ENCODE measurements around the gene GREB1.

The GREB1 gene

GRCh38 chr2:11507517-11507916 is 26.3 kb upstream of the GREB1 start:
- in situ Hi-C loops (cut with HindIII; ENCODE audit: low sequenced_read_pairs) = no loop called here

DNA sequence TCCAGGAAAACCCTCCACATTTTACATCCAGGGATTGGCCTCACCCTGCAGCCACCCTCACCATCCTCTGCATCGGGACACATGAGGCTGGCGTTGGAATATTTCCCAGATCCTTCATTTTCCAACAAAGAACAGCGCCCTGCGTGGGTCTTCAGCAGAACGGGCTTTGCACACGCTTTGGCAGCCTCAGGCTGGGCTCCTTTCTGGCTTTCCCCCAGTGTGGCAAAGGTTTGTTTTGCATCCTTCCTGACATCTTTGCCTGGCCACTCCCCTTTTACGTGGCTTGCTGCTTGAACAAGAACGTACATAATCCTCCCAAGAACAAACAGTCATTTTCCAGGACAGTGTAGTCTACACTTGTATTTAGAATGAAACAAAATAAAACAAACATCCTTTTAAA is 25.6 kb upstream of the GREB1 start:
- in situ Hi-C loops (cut with HindIII; ENCODE audit: low sequenced_read_pairs) = no loop called here

DNA sequence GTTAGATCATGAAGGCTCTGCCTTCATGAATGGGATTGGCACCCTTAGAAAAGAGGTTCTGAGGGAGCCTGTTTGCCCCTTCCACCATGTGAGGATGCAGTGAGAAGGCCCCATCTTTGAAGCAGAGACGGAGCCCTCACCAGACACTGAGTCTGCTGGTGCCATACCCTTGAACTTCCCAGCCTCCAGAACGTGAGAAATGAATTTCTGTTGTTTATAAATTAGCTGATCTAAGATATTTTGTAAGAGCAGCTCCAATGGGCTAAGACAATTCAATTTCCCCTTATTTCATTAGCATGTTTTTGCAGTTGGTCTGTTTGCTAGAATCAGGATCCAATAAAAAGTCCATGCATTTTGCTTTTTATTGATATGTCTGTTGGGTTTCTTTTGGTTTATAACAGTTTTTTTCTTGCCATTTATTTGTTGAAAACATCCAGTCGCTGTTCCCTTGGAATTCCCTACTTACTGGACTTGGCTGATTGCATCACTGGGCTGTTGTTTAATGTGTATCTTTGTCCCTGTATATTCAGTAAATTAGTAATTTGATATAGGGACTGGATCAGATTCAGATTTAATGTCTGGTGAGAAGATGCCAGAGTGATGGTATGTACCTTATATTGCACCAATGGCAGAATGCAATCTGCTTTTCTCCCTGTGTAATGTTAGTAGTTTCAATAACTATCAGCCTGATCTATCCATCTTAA is 24.0 kb upstream of the GREB1 start:
- in situ Hi-C loops (cut with HindIII; ENCODE audit: low sequenced_read_pairs) = no loop called here

DNA sequence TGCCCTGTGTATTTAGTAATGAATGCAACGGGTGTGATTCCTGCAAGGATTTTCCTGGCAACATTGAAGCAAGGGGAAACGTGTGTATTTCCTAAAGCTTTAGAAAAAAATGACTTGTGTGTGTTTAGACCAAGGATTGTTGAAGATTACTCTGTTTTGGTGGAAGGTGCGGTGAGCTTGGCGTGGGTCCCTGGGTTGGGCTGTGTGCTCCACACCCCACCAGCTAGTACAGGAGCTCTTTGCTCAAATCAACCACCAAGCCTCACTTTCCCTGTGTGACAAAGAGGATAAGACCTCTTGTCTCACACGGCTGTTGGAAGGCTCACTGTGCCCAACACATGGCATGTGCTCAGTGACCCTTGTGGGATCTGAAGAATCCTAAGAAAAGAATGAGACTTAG is 21.4 kb upstream of the GREB1 start:
- in situ Hi-C loops (cut with HindIII; ENCODE audit: low sequenced_read_pairs) = no loop called here

DNA sequence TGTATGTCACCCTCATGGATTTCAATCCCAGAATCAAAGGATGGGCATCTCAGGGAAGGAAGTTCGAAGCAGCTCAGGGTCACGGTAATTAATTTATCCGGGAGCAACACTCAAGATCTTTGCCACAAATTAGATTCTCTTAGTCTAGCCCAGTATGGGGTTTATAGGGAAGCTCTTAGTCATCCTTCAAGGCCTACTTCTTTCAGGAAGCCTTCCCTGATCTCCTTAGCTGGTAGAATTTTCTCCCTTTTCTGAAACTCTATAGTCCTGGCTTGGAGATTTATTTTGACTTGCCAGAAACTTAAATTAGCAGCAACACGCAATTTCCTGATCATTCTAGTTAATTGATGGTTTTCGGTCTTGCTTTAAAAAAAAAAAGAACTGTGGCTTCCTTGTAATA is 20.5 kb upstream of the GREB1 start:
- in situ Hi-C loops (cut with HindIII; ENCODE audit: low sequenced_read_pairs) = no loop called here

DNA sequence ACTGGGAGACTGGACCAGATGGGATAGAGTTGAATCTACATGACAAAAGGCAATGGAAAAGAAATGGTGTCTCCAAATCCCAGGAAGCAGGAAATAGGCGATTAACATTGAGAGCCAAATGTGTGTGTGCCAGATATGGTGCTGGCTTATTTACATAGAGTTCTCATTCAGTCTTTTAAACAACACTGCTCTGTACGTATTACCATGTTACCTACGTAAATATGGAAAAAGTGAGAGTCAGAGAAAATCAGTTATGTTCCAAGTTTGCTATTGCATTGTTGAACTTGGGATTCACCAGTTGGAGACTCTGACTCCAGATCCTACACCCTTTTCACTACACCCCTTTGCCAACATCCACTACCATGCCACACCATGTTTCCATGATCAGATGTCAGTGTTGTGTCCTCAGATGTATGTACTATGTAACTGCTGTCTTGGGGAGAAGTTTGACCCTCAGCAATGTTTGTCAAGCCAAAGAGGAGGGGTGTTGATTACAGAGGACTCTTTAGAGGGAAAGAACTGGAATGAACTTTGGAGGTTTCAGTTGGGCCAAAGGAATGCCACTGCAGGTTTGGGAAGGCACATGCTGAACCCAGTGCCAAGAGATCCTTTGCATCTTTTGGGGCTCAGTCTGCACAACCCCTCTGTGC is 19.6 kb upstream of the GREB1 start:
- in situ Hi-C loops (cut with HindIII; ENCODE audit: low sequenced_read_pairs) = no loop called here

DNA sequence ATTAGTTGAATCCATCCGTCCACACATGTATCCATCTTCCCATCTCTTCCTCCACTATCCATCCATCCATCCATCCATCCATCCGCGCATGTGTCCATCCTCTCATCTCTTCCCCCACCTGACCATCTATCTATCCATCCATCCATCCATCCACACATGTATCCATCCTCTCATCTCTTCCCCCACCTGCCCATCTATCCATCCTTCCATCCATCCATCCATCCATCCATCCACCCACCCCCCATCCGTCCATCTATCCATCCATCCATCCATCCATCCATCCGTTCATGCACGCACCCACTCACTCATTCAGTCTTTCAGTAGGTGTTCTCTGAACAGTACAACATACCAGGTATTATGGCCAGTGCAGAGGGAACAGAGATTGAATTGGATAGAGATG is 18.9 kb upstream of the GREB1 start:
- in situ Hi-C loops (cut with HindIII; ENCODE audit: low sequenced_read_pairs) = no loop called here

- in situ Hi-C loops (cut with HindIII; ENCODE audit: low sequenced_read_pairs) = no loop called here
These were observed 18.3 kb upstream of the GREB1 start for GRCh38 chr2:11515490-11515981.

- in situ Hi-C loops (cut with HindIII; ENCODE audit: low sequenced_read_pairs) = no loop called here
These were observed 16.7 kb upstream of the GREB1 start for GRCh38 chr2:11516984-11517648.

DNA sequence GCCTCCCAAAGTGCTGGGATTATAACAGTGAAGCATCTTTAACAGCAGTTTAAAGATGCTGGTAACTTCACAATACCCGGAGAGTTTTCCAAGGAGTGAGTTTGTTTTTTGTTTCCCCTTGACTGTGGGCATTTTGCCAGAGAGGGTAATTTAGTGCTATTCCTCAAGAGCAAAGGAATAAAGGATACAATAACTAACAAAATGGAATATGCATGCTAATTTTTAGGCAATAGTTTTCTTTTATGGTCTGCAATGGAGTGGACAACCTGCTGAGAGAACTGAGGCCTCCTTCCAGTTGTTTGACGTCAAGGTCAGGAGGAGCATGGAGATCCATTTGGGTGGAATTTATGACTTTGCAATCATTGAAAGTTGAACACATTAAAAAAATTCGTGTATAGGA is 15.9 kb upstream of the GREB1 start:
- in situ Hi-C loops (cut with HindIII; ENCODE audit: low sequenced_read_pairs) = no loop called here

- in situ Hi-C loops (cut with HindIII; ENCODE audit: low sequenced_read_pairs) = no loop called here
These were observed 13.7 kb upstream of the GREB1 start for GRCh38 chr2:11520092-11520693.

DNA sequence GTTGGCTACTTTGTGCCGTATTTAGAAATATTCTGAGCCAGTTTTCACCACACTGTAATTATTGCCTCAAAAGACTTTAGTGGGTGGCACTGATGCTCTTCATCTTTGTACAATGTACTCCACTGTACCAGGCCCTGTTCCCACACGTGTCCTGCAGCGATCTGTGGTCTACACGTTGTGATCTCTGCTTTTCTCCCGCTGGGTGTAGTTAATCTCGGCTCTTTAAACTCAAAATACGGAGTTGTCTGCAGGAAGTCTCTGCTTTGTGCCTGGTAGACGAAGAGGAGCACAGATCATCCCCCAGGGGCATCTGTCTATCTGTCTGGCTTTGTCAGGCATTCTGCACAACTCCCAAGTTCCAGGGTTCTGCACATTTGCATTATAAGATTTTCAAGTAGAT is 12.1 kb upstream of the GREB1 start:
- in situ Hi-C loops (cut with HindIII; ENCODE audit: low sequenced_read_pairs) = no loop called here

DNA sequence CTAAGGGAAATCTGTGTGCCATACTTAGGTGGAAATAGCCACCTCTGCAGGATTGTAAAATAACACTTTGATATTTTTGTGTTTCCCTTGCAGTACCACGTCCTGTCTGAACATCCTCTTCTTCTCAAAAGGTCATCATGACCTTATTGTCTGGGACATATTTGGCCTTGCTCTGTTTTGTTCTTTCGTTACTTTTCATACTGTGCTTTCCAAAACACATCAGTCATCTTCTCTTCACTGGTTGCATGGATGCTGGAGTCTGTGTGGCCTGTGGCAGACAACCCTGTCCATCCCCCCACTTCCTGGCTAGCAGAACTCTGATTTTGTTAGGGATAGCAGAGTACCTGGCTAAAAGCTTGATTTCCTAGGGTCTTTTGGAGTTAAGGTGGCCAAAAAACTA is 9.4 kb upstream of the GREB1 start:
- in situ Hi-C loops (cut with HindIII; ENCODE audit: low sequenced_read_pairs) = no loop called here

- in situ Hi-C loops (cut with HindIII; ENCODE audit: low sequenced_read_pairs) = no loop called here
These were observed 8.1 kb upstream of the GREB1 start for GRCh38 chr2:11525762-11526161.

DNA sequence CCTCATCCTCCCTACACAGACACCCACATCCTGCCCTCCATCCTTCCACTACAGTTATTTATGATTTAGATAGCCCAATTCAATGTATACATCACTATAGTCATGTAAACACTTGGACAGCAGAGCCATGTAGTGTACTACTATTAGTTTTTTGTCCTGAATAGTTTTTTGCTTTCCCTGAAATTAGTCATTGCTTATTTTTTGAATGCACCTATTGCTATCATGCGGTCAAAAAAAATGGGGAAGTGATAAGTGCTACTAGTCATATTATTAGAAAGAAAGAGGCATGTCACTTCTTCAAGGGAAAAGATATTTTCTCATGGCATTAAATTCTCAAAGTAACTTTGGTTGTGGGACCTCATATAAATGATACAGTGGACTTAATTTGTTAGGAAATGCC is 6.8 kb upstream of the GREB1 start:
- in situ Hi-C loops (cut with HindIII; ENCODE audit: low sequenced_read_pairs) = no loop called here

DNA sequence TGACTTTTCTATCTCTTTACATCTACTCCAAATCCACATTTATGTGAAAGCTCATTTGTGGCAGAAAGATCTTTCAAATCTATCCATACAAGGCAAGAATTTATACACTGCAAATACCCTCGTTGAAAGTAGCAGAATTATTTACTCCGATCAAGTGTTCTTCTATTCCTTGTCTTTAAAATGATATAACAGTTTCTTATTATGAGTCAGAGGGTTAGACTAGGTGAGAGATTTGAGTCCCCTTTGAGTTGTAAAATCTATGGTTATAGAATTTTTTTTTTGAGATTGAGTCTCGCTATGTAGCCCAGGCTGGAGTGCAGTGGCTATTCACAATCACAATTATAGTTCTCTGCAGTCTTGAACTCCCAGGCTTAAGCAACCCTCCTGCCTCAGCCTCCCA is 5.6 kb upstream of the GREB1 start:
- in situ Hi-C loops (cut with HindIII; ENCODE audit: low sequenced_read_pairs) = no loop called here

DNA sequence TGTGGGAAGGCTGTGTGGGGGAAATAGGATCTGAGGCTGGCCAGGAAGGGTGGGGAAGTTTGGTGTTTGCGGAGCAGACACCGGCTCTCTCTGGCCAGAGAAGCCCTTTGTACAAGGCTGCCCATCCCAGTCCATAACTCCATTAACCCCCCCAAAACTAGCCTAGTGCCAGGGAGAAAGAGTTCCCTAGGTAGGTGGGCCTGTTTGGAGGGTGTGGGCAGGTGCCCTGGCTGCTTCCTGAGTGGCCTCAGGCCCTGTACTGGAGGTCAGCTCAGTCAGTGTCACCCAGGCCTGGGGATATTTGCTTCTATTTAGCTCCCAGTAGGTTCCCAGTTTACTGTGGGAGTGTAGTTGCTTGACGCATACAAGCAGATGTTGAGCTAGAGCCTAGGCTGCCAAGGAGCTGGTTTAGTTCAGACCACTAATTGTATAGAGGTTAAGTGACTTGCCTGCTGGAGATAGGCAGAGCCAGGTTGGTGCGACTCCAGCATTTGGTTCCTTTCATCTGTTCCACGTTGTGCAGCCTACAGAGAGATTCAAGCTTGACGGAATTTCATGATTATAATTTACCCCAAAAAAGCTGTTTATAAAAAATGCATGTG is 2.9 kb upstream of the GREB1 start:
- in situ Hi-C loops (cut with HindIII; ENCODE audit: low sequenced_read_pairs) = no loop called here

GRCh38 chr2:11532416-11533055 is 1.3 kb upstream of the GREB1 start:
- in situ Hi-C loops (cut with HindIII; ENCODE audit: low sequenced_read_pairs) = no loop called here

GRCh38 chr2:11534071-11534745 is 363 bp downstream of the GREB1 start:
- in situ Hi-C loops (cut with HindIII; ENCODE audit: low sequenced_read_pairs) = no loop called here

DNA sequence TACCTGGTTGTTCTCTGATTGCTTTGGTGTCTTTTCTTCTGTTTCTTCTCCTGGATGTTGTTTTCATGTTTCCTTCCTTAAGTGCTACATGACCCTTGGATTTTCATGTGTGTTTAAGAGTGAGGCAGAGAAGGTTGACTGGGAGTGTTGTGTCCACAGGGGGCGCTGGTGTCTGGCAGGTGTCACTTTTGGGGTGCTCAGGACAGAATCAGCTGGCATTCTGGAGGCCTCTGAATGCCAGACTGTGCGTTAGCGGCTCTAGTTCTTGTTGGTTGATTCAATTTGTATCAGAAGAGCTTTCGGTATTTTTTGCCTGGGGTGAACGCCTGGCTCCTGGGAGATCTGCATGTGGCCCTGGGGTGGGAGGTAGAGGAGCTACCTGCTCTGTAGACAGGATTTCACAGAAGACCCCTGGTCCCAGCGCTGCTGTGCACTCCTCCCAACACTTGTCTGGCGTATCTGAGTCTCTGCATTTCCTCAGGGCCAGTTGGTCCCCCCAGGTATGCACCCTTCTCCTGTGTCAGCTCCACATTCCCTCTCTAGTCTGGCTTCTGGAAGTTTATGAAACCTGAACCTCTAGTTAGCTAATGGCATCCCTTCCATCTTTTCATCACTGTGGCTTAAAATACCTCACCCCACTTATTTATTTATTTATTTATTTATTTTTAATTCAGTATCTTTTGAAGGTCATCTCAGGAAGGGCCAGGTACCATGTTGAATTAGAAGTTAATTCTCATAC is 1.1 kb downstream of the GREB1 start:
- in situ Hi-C loops (cut with HindIII; ENCODE audit: low sequenced_read_pairs) = no loop called here
